ENCODE data around the gene SLC12A8. TPM values are rescaled to one million over a fixed set of nuclear protein-coding genes. Genes with fewer than 3 reads are reported as not detected.

The SLC12A8 gene
- total RNA-seq, 4 donors from 2014 or later, result 0.26 to 4.7 (median 0.58) TPM; not detected in 1

DNA sequence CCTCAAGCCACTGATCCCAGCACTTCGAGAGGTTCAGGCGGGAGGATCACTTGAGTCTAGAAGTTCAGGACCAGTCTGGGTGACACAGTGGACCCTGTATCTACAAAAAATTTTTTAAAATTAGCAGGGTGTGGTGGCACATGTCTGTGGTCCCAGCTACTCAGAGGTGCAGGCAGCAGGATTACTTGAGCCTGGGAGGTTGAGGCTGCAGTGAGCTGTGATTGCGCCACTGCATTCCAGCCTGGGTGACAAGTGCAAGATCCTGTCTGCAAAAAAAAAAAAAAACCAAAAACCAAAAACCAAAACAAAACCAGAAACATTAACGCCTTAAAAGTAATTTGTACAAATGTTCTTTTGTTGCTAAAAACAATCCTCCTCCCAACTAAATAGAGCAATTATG lies 27.9 kb upstream of the SLC12A8 start:
- H3K4me3 ChIP-seq, result no peak overlapping the region
- no peak for TF ChIP-seq CTCF (IDR thresholded peaks at IDR 0.05)
- TF ChIP-seq POLR2A (IDR thresholded peaks at IDR 0.05), result no peak
- H3K27ac ChIP-seq, result no peak overlapping the region
- DNase-seq, result no peak
- no peaks in the 10 kb centered on the region for H3K9me3 ChIP-seq
- intact Hi-C loops (cut with DNase I; ENCODE audit: low total_unique reads), result no loop called here
- H3K4me1 ChIP-seq, result no peaks in the 10 kb centered on the region
- no peaks in the 10 kb centered on the region for H3K36me3 ChIP-seq
- no peaks in the 10 kb centered on the region for H3K27me3 ChIP-seq

GRCh38 chr3:125239266-125239665 lies 26.7 kb upstream of the SLC12A8 start:
- no peaks in the 10 kb centered on the region for H3K27me3 ChIP-seq
- no peaks in the 10 kb centered on the region for H3K9me3 ChIP-seq
- H3K36me3 ChIP-seq, result no peaks in the 10 kb centered on the region
- no peaks in the 10 kb centered on the region for H3K4me1 ChIP-seq
- H3K4me3 ChIP-seq, result no peak overlapping the region
- H3K27ac ChIP-seq, result no peak overlapping the region
- TF ChIP-seq POLR2A (IDR thresholded peaks at IDR 0.05), result no peak
- TF ChIP-seq CTCF (IDR thresholded peaks at IDR 0.05), result no peak
- no peak for DNase-seq
- intact Hi-C loops (cut with DNase I; ENCODE audit: low total_unique reads), result no loop called here

DNA sequence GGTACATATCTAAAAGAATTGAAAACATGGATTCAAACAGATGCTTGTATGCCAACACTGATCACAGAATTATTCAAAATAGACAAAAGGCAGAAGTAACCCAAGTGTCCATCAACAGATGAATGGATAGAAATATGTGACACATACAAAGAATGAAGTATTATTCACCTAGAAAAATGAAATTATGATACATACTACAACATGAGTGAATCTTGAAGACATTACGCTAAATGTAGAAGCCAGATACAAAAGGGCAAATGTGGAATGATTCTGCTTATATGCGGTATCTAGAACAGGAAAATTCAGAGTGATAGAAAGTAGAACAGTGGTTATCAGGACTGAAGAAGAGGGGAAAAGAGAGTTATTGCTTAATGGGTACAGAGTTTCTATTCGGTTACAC lies 26.2 kb upstream of the SLC12A8 start:
- Histone ChIP-seq H3K27ac (no peak overlapping the region), H3K4me3 (no peak overlapping the region), H3K36me3 (no peaks in the 10 kb centered on the region), H3K9me3 (no peaks in the 10 kb centered on the region), H3K4me1 (no peaks in the 10 kb centered on the region), H3K27me3 (no peaks in the 10 kb centered on the region)
- DNase-seq, result no peak
- TF ChIP-seq POLR2A (IDR thresholded peaks at IDR 0.05) (no peak), CTCF (IDR thresholded peaks at IDR 0.05) (no peak)
- intact Hi-C loops (cut with DNase I; ENCODE audit: low total_unique reads), result no loop called here

DNA sequence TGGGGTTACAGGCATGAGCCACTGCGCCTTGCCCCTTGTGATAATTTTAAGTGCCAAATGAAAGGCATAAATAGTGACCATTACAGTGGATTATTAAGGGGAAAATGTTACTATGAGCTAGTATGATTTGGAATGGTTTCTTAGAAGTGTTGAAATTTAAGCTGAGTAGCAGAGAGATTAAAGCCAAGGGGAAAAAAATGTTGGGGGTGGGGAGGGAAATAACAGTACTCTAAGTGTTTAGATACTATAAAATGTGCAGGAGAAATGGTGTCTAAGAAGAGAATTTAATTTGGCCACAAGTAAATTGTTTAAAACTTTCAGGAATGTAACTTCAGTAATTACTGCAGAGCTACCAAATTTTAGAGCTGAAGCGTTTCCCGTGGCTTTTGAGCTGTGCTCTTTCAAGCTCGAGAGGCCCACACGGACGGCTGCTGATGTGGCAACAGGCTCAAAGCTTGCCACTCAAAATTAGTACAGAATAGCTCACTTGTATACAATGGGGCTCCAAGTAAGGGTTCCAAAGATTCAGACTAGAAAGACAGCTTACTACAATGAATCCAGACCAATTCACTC lies 23.9 kb upstream of the SLC12A8 start:
- no peak for DNase-seq
- Histone ChIP-seq H3K36me3 (no peaks in the 10 kb centered on the region), H3K4me3 (no peak overlapping the region), H3K27me3 (no peaks in the 10 kb centered on the region), H3K4me1 (no peaks in the 10 kb centered on the region), H3K9me3 (no peaks in the 10 kb centered on the region), H3K27ac (no peak overlapping the region)
- no peak for TF ChIP-seq POLR2A (IDR thresholded peaks at IDR 0.05)
- no peak for TF ChIP-seq CTCF (IDR thresholded peaks at IDR 0.05)
- intact Hi-C loops (cut with DNase I; ENCODE audit: low total_unique reads), result no loop called here

DNA sequence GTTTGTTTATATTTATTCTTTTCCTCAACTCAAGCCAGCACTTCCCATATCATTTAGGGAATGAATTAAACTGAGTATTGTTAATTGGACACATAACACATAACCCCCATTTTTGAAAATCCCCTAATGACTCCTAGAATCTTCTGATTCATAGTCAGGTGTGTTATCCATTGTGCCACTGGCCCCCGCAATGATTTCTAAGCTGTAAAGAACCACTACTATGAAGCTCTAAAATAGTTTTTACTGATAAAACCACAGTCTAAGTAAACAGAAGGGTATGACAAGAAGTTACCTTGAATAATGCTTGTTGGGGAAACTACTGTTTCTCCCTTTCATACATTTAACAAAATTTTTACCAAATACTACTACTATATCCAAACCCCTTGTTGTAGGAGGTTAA lies 22.3 kb upstream of the SLC12A8 start:
- Histone ChIP-seq H3K4me3 (no peak overlapping the region), H3K4me1 (no peaks in the 10 kb centered on the region), H3K36me3 (no peaks in the 10 kb centered on the region), H3K27ac (no peak overlapping the region), H3K9me3 (no peaks in the 10 kb centered on the region), H3K27me3 (no peaks in the 10 kb centered on the region)
- TF ChIP-seq POLR2A (IDR thresholded peaks at IDR 0.05) (no peak), CTCF (IDR thresholded peaks at IDR 0.05) (no peak)
- no peak for DNase-seq
- intact Hi-C loops (cut with DNase I; ENCODE audit: low total_unique reads), result no loop called here
